Stimulated activated naive CD4-positive, alpha-beta T cell treated with Interleukin-2 at 50 U/mL for 16 hours (primary cell): ENCODE results near the gene PTPN21.

Experiments
- DNase-seq: peaks from one replicate; lab custom pipeline; 2025; lab: John Stamatoyannopoulos, UW

Gene PTPN21

DNA sequence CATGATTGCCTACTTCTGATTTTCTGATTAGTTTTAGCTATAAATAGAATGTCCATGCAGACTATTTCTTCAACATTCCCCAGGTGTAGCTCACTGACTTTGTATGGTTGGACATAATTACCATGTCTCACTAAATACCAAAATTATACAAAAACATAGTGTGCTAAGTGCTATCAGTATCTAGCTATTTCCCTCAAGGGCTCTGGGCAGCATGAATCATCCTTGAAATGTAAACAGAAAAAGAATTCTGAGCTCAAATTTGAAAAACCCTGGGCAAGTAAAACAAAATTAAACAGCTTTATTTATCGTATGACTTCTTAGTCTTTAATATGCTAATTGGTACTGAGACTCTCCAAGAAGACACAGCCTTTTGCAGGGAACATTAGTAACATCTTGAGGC, 86.4 kb downstream of the PTPN21 start:
- no peak for DNase-seq

DNA sequence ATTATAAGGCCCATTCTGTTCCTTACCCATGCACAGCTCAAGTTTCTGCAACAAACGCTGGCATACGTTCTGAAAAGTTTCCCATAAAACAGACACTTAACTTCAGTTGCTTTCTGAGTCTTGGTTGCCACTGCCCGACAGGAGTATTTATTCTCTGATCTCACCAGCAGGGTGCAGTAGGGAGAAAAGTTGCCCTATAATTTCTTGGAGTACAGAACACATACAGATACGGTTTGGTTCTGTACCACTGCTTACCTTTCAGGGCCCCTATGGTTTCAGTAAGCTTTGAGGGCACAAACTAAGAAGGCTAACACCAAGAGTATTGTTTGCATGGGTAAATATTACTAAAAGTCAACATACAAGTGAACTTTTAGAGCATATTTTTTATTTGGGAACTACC, 91.5 kb downstream of the PTPN21 start:
- no peak for DNase-seq

DNA sequence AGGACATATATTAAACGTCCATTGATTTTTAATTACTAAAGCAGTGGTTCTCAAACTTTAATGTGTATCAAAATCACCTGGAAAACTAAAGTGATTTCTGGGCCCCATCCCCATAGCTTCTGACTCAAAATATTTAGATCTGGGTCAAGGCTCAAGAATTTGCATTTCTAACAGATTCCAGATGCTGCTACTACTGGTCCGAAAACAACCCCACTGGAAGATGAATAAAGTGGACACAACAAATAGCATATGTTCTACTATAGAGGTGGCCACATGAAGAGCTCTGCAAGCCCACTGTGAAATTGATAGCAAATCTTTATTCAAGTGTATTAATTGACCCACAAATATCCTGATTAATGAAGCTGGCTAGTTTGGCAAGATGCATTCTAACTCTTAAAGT, 99.9 kb downstream of the PTPN21 start:
- no peak for DNase-seq

DNA sequence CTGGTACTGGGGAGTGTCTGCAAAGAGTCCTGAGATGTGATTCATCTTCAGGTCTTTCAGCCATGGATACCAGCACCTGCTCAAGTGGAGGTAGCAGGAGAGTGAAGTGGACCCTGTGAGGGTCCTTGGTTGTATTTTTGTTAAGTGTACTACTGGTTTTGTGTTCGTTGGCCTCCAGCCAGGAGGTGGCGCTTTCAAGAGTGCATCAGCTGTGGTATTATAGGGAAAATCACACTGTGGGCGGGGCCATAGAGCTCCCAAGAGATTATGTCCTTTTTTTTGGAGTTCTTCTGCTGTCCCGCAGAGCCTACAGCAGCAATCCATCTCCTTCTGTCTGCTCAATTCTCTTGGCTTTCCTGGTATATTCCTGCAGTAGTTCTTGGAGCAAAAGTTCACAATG, 102.6 kb downstream of the PTPN21 start:
- no peak for DNase-seq

DNA sequence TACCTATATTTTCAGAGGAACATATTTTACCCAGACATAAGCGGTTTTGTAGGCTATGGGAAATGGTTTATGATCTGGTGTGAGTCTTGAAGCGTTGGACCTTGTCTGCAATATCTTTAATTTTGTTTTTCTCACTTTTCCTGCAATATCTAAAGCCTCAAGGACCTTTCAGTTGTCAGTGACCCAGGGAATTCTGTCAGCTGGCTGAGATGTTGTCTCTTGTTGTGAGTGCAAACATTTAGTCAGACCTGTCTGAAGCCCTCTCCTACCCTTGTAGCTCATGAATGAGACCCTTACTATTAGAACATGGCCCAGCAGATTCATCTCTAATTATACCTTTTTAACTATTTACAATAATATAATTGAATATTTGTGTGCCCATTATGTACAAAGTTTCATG, 115.7 kb downstream of the PTPN21 start:
- DNase-seq, result no peak

DNA sequence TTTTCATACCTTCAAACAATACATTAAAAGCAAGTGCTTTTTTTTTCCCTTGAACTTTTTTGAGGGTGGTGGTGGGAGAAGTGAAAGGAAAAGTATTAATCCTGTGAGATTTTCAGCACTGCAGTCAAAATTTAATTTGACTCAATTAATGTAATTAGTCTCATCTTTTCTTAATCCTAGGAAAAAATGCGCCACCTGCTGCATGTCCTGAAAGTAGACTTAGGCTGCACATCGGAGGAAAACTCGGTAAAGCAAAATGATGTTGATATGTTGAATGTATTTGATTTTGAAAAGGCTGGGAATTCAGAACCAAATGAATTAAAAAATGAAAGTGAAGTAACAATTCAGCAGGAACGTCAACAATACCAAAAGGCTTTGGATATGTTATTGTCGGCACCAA, 117.1 kb downstream of the PTPN21 start:
- no peak for DNase-seq

DNA sequence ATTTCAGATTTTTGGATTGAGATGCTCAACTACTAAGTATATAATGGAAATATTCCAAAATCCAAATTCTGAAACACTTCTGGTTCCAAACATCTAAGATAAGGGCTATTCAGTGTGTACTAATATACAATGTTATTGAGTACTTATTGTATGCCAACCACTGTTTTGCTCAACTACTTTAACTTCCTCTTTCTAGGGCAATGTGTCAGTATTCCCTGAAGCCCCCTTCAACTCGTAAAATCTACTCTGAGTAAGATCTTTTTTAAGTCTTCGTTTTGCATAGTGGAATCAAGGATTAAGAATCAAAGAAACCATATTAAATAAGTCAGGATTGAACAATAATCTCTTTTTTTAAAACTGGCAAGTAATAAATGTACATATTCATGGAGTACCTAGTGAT, 123.8 kb downstream of the PTPN21 start:
- DNase-seq, result no peak

DNA sequence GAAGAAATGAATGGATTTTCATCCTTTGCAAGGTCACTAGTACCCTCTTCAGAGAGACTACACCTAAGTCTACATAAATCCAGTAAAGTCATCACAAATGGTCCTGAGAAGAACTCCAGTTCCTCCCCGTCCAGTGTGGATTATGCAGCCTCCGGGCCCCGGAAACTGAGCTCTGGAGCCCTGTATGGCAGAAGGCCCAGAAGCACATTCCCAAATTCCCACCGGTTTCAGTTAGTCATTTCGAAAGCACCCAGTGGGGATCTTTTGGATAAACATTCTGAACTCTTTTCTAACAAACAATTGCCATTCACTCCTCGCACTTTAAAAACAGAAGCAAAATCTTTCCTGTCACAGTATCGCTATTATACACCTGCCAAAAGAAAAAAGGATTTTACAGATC, 128.5 kb downstream of the PTPN21 start:
- DNase-seq, result no peak

DNA sequence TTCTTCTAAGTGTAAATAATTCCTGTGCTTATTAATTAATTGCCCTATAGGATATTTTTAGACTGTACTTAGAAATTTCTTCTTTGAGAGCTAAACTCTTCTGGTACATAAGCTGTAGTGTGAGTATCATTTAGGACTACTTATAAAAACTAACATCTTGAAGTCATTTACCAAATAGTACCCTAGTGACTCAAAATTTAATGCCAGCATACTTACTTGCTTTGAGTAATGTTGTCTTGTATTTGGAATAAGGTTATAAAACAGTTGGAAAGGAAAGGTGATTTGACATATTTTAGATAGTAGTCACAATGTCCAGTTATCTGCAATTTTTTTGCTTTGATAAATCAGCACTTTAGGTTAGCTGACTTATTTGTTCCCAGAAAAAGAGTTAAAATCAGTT, 130.2 kb downstream of the PTPN21 start:
- no peak for DNase-seq

DNA sequence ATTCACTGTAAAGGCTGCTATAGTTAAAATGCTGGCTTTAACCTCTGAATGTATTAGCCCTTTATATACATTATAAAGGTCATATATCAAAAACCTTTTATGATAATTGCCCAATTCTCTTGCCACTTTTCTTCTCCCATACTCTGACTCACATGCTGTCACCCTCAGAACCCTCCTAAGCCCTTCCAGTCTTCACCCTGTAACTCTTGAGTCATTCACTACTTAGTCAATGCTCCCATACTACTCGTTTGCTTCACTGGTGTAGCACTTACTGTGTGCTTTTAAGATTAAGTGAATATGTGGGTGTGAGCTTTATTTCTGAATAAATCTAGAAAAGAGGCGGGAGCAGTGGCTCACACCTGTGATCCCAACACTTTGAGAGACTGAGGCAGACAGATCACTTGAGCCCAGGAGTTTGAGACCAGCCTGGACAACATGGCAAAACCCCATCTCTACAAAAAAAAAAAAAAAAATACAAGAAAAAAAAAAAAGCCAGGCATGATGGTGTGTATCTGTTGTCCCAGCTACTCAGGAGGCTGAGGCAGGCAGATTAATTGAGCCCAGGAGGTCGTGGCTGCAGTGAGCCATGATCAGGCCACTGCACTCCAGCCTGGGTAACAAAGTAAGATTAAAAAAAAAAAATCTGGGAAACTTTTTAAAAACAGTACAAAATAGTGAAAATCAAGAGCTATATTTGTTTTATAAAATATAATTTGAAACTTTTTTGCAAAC, 131.7 kb downstream of the PTPN21 start:
- no peak for DNase-seq

DNA sequence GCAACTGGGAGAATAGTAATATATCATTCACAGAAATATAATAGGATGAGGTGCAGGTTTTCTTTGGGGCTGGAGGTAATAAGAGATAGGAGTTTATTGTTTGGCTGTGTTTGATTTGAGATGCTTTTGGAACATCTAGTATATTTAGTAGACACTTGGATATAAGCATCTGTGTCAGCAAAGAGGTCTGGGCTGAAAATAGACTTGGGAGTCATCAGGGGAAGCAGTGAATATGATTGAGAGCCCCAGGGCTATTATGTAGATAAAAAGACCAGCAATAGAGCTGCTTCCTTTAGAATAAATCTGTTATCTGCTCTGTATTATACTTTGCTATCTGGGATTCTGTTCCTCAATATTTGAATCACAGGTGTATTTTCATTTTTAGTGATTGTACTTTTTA, 132.8 kb downstream of the PTPN21 start:
- DNase-seq, result no peak

DNA sequence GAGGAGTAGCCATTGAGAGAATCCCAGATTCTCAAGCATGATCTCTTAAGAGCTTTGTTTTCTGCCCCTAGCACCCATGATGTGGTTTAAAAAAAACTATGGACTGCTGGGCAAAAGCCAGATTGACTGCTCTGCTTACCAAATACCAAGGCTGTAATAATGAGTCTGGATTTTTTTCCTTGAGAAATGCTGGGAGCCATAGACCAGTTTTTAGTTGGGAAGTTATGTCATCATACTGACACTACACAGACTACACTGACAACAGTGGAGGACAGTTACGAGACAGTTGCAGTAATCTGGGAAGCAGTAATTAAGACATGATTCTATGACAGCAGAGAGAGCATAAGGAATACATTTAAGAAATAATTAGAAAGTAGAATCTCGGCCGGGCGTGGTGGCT, 133.5 kb downstream of the PTPN21 start:
- DNase-seq, result no peak

DNA sequence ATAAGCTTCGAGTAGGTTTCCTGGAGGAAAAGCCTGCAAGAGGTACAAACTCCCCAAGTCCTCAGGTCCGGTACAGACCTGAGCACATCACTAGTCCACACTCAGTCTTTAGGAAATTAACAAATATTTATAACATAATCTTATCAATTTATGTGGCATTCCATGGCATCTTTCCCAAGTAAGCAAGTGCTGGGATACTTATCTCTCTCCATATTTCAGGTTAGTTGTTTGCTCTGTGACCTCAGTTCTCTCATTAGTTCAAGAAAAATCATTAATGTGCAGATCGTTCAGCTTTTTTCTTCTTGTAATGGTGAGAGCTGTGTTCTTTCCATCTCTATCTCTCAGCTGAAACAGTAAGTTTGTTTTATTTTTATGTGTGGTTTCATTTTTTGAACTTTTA, 134.6 kb downstream of the PTPN21 start:
- no peak for DNase-seq

DNA sequence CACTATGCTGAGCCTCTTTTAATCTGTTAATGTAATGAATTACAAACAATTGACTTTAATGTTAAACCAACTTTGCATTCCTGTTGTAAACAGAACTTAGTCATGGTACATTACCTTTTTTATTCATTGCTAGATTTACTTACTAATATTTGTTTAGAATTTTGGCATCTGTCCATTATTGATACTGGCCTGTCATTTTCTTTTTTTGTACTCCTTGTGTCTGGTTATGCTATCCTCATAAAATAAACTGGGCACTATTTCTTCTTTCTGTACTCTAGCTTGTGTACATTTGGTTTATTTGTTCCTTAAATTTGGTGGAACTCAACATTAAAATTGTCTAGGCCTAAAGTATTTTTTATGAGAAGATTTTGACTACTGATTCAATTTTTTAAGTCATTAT, 137.2 kb downstream of the PTPN21 start:
- no peak for DNase-seq
